ENCODE data around the gene DUSP8.

- TF ChIP-seq ZNF138 (CRISPR knock-in tag; conservative IDR thresholded peaks at IDR 0.05) (no peak), MAX (CRISPR knock-in tag; IDR thresholded peaks at IDR 0.05) (no peak), SP1 (CRISPR knock-in tag; conservative IDR thresholded peaks at IDR 0.05) (no peak), CTCF (IDR thresholded peaks at IDR 0.05) (no peak), CREM (CRISPR knock-in tag; IDR thresholded peaks at IDR 0.05) (no peak), NFE2L1 (CRISPR knock-in tag; IDR thresholded peaks at IDR 0.05) (no peak), E2F4 (CRISPR knock-in tag; IDR thresholded peaks at IDR 0.05; ENCODE audit: borderline replicate concordance, low read depth) (no peak), USF1 (CRISPR knock-in tag; IDR thresholded peaks at IDR 0.05) (no peak), E2F1 (CRISPR knock-in tag; IDR thresholded peaks at IDR 0.05) (no peak), SOX15 (CRISPR knock-in tag; IDR thresholded peaks at IDR 0.05) (no peak), FOXP1 (CRISPR knock-in tag; IDR thresholded peaks at IDR 0.05; ENCODE audit: borderline replicate concordance) (no peak), ZNF121 (CRISPR knock-in tag; IDR thresholded peaks at IDR 0.05) (no peak)
These were observed 17.9 kb upstream of the DUSP8 start for GRCh38 chr11:1589996-1590395.

All from WTC11 (cell line).